Dedifferentiated amniotic fluid mesenchymal stem cell (primary cell): ENCODE measurements around the gene CHST12.
"Not testable (repeated sequence)": the region's sequence is repeated elsewhere in the genome, so short reads cannot be mapped to it uniquely, and the experiment has no call there.

Experiments
- DNase-seq: peaks from one replicate; pipeline ENCODE4 v3.0.0-alpha.2; 2016; ENCODE audit errors: extremely low spot score

Gene CHST12

DNA sequence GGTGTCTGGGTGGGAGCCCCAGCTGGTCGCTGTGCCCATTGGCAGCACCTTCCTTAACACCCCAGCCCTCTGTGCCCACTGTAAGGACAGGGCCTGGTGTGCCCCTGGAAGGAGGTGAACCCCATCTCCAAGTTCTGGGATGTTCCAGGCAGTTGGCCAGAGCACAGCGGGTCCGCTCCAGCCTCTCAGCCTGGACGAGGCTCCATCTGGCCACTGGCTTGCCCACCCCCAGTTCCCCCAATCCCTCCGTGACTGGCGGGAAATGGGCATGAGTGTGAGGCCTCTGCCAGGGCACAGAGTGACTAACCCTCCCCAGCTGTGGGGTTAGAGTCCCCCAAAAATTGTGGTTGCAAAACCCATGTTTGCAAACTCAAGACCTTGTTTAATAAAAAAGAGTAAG lies 57.2 kb downstream of the CHST12 start:
- DNase-seq: no peak

- DNase-seq: no peak
These were observed 58.0 kb downstream of the CHST12 start for GRCh38 chr7:2461268-2462026.

DNA sequence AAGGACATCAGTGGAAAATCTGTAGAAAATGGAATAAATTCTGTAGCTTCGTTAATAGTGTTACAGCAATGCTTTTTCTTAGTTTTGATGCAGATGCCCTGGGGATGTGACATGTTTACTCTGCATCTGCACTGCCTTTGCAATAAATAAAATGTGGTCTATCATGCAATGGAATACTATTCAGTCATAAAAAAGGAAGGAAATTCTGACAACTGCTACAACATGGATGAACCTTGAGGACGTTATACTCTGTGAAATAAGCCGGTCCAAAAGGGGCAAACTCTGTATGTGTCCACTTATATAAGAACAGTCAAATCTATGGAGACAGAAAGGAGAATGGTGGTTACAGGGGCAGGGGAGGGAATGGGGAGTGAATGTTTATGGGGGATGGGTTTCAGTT lies 59.3 kb downstream of the CHST12 start:
- DNase-seq: no peak

GRCh38 chr7:2465928-2466327 lies 62.5 kb downstream of the CHST12 start:
- DNase-seq: no peak

DNA sequence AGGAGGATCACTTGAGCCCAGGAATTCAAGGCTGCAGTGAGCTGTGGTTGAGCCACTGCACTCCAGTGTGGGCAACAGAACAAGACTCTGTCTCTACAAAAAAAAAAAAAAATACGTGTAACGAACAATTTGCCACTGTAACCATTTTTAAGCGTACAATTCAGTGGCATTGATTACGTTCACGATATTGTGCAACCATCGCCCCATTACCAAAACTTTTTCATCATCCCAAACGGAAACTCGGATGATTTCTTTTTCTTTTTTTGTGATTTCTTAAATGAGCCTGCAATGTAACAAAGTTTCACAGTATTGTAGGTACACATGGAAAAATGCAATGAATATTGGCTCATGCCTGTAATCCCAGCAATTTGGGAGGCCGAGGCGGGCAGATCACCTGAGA lies 63.3 kb downstream of the CHST12 start:
- no peak for DNase-seq

- no peak for DNase-seq
These were observed 64.8 kb downstream of the CHST12 start for GRCh38 chr7:2468227-2468626.

- DNase-seq: not testable (repeated sequence)
These were observed 66.2 kb downstream of the CHST12 start for GRCh38 chr7:2469460-2470203.

- no peak for DNase-seq
These were observed 67.0 kb downstream of the CHST12 start for GRCh38 chr7:2470204-2471021.

GRCh38 chr7:2471022-2471329 lies 67.6 kb downstream of the CHST12 start:
- no peak for DNase-seq

- no peak for DNase-seq
These were observed 68.0 kb downstream of the CHST12 start for GRCh38 chr7:2471396-2471795.

GRCh38 chr7:2472739-2473138 lies 69.3 kb downstream of the CHST12 start:
- no peak for DNase-seq

- DNase-seq: no peak
These were observed 70.2 kb downstream of the CHST12 start for GRCh38 chr7:2473496-2474180.

DNA sequence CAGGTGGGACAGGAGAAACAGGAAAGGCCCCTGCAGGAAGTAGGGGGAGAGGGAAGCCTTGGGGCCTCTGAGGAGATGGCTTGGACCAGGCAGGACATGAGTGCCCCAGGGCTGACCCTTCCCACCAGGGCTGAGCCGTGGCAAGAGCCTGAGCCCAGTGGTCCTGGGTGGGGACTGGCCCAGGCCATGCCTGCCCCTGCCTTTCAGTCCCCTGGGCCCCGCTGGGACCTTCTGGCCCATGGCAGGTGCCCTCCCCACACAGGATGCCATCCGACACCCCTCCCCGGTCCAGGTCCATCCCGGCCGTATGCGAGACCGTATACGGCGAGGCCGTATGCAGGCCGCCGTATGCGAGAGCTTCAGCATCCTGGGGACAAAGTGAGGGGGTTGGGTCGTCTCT lies 70.8 kb downstream of the CHST12 start:
- DNase-seq: no peak

GRCh38 chr7:2474813-2475677 lies 71.6 kb downstream of the CHST12 start:
- DNase-seq: no peak

DNA sequence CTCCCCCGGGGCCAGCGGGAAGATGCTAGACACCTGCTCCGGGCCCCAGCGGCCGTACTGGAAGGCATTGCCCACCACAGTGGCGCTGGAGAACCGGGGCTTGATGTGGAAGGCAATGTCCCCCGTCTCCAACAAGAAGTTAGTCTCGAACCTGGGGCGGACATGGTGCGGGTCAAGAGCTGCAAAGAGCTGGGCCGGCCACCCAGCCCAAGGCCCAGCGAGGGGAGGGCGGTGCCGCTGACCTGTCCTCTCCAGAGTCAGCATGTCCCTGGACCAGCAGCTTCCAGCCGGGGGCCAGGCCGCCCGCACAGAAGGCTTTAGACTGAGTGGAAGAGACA lies 72.2 kb downstream of the CHST12 start:
- no peak for DNase-seq

DNA sequence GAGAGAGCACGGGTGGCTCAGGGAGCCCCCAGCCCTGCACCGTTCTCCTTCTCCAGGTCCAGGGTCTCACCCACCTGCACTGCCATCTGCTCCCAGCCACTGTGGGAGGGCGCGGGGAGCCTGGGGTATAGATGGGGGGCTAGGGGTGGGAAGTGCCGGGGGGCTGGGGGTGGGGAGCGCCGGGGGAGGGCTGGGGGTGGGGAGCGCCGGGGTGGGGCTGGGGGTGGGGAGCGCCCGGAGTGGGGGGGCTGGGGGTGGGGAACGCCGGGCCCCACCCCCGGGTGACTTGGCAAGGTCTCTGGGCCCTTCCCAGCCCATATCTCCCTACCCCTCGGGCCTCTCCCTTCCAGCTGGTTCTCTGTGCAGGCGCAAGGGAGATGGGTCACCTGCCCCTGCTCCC lies 72.9 kb downstream of the CHST12 start, which contains the start of gene GRIFIN:
Gene GRIFIN, minus strand, starts transcription at position 101 of the 400 bp plus-strand sequence. Its CDS starts 15 bp downstream, at position 86.
- no peak for DNase-seq

GRCh38 chr7:2476776-2477446 lies 73.5 kb downstream of the CHST12 start:
- DNase-seq: no peak

- DNase-seq: no peak
These were observed 74.3 kb downstream of the CHST12 start for GRCh38 chr7:2477447-2478398.

GRCh38 chr7:2478399-2478785 lies 75.0 kb downstream of the CHST12 start:
- DNase-seq: no peak
